ENCODE results near the gene SHROOM3.

DNA sequence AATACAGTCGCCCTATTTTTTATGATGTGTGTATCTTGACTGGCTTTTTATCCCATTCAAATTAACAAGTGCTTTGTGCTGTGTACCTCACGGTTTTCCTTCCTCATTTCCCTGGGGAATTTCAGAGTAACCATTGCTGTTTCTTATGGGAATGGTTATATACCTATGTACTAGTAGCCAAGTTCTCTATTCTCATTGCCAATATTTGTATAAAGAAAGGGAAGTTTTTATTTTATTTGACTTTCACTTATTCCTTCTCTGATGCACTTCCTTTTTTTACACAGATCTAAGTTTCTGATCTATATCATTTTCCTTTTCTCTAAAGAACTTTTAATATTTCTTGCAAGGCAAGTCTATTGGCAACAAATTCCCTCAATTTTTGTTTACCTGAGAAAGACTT, 281.6 kb downstream of the SHROOM3 start:
- TF ChIP-seq CTCF (IDR thresholded peaks at IDR 0.05) (no peak), POLR2A (IDR thresholded peaks at IDR 0.05) (no peak)

Measured in stomach (tissue), 4 donors.